PC-3 (cell line): ENCODE measurements around the gene C10orf71. TPM values are rescaled to one million over a fixed set of nuclear protein-coding genes. Genes with fewer than 3 reads are reported as not detected.
A peak's percentile ranks its signal among the peaks of the same experiment; 100 is the strongest.

Experiments used
- ATAC-seq: fragments of 200-7000 bp; cut with Tn5 transposase; 2 replicates; pipeline ENCODE4 v1.9.1; 2020; ENCODE audit warnings: mild to moderate bottlenecking, moderate library complexity
- BruUV-seq: library from RNA; stranded (reverse); fragments of 400-500 nt; replicated peaks from 2 replicates; lab custom pipeline; 2021; lab: Mats Ljungman, UMichigan
- CTCF ChIA-PET: fragments of 300-600 bp; sonication (Branson Sonifier 250); formaldehyde crosslinking; loops from one replicate; lab custom pipeline; 2022; ENCODE audit warnings: antibody characterized with exemption; lab: Charles Lee
- POLR2A ChIA-PET: fragments of 300-600 bp; sonication (Branson Sonifier 250); formaldehyde crosslinking; loops from one replicate; lab custom pipeline; 2022; ENCODE audit warnings: antibody characterized with exemption; ENCODE audit not compliant: unreplicated experiment; lab: Charles Lee
- DNase-seq: peaks from one replicate; pipeline ENCODE4 v3.0.0-alpha.2; 2015
- H2AFZ ChIP-seq: fragments of 300-600 bp; sonication (generic); 2 replicates; pipeline ENCODE4 v1.6.0; 2016; ENCODE audit warnings: antibody characterized with exemption, low read length
- H3F3A ChIP-seq: fragments of 300-600 bp; sonication (generic); one replicate; pipeline ENCODE4 v1.6.0; 2017; ENCODE audit warnings: antibody characterized with exemption, low read length, control low read depth, mild to moderate bottlenecking; ENCODE audit not compliant: unreplicated experiment
- H3K27ac ChIP-seq: fragments of 300-600 bp; sonication (generic); 2 replicates; pipeline ENCODE4 v1.5.1; 2016; ENCODE audit warnings: mild to moderate bottlenecking, low read length
- H3K27me3 ChIP-seq: fragments of 300-600 bp; sonication (generic); 2 replicates; pipeline ENCODE4 v1.6.1; 2016; ENCODE audit warnings: low read length, mixed read lengths
- H3K36me3 ChIP-seq: fragments of 300-600 bp; sonication (generic); 2 replicates; pipeline ENCODE4 v1.6.1; 2016; ENCODE audit warnings: low read depth, mixed run types, low read length, mixed read lengths
- H3K4me1 ChIP-seq: fragments of 300-600 bp; sonication (generic); 2 replicates; pipeline ENCODE4 v1.5.1; 2016; ENCODE audit warnings: low read length; ENCODE audit not compliant: insufficient read depth
- H3K4me2 ChIP-seq: fragments of 300-600 bp; sonication (generic); 2 replicates; pipeline ENCODE4 v1.6.0; 2016; ENCODE audit warnings: low read length
- H3K4me3 ChIP-seq: fragments of 300-600 bp; sonication (generic); 2 replicates; pipeline ENCODE4 v1.5.1; 2016; ENCODE audit warnings: mild to moderate bottlenecking, low read length, mixed read lengths
- H3K79me2 ChIP-seq: fragments of 300-600 bp; sonication (generic); 2 replicates; pipeline ENCODE4 v1.6.1; 2017; ENCODE audit warnings: low read length, mixed read lengths
- H3K9ac ChIP-seq: fragments of 300-600 bp; sonication (generic); 2 replicates; pipeline ENCODE4 v1.6.0; 2016; ENCODE audit warnings: mild to moderate bottlenecking, low read length
- H3K9me2 ChIP-seq: fragments of 300-600 bp; sonication (generic); replicated peaks from 2 replicates; pipeline ENCODE4 v1.6.1; 2016; ENCODE audit warnings: mixed run types, low read length, mixed read lengths
- H3K9me3 ChIP-seq: fragments of 300-600 bp; sonication (generic); 2 replicates; pipeline ENCODE4 v1.6.1; 2016; ENCODE audit warnings: low read length, mixed read lengths
- H4K20me1 ChIP-seq: fragments of 300-600 bp; sonication (generic); 2 replicates; pipeline ENCODE4 v1.6.1; 2016; ENCODE audit warnings: low read length, mixed read lengths
- CTCF ChIP-seq: fragments of 300-600 bp; sonication (generic); conservative IDR thresholded peaks from 2 replicates; pipeline ENCODE4 v1.5.1; 2017; ENCODE audit warnings: antibody characterized with exemption, low read depth, mild to moderate bottlenecking, low read length
- EZH2 ChIP-seq: fragments of 300-600 bp; sonication (generic); IDR thresholded peaks from one replicate; pipeline ENCODE4 v1.6.1; 2017; ENCODE audit warnings: antibody characterized with exemption, mild to moderate bottlenecking, low read length; ENCODE audit not compliant: unreplicated experiment
- EZH2phosphoT487 ChIP-seq: fragments of 300-600 bp; sonication (generic); IDR thresholded peaks from 2 replicates; pipeline ENCODE4 v1.6.1; 2018; ENCODE audit warnings: mild to moderate bottlenecking, antibody characterized with exemption, low read length, borderline replicate concordance
- intact Hi-C: fragments of 100-400 bp; cut with micrococcal nuclease; formaldehyde crosslinking; loops from 2 replicates; pipeline ENCODE4 v1.9.0; 2023
- total RNA-seq: library from RNA; depleted of rRNA; stranded (reverse); fragments of >200 nt; gene quantifications from 2 replicates; pipeline ENCODE4 v1.2.3, GENCODE V29; 2014

Gene C10orf71
- total RNA-seq, 1 experiment from 2014 or later = not detected

- H3K9me2 ChIP-seq = no peaks in the 10 kb centered on the region
- H3K27ac ChIP-seq = no peak overlapping the region
- H3K9me3 ChIP-seq = no peaks in the 10 kb centered on the region
- no peak overlapping the region for H3K4me2 ChIP-seq
- H3K4me3 ChIP-seq = no peak overlapping the region
- H2AFZ ChIP-seq = no peak overlapping the region
- intact Hi-C loops = no loop called here
- H3K4me1 ChIP-seq = 0 out of 2 replicates have a peak, but pooled peaks cover 6% of the 10 kb centered on the region
- POLR2A ChIA-PET = no interaction called here
- no TSS peak for BruUV-seq
- H3K27me3 ChIP-seq = peaks cover 41% of the 10 kb centered on the region
- CTCF ChIA-PET = no interaction called here
- H3K9ac ChIP-seq = no peak overlapping the region
- H3K36me3 ChIP-seq = no peaks in the 10 kb centered on the region
- 0 out of 2 replicates have a peak, but pooled peaks have one; percentile 30 for ATAC-seq
- no peaks in the 10 kb centered on the region for H4K20me1 ChIP-seq
- no peaks in the 10 kb centered on the region for H3K79me2 ChIP-seq
- H3F3A ChIP-seq = no peaks in the 10 kb centered on the region
- TF ChIP-seq CTCF = no peak
- no peak for TF ChIP-seq EZH2
- TF ChIP-seq EZH2phosphoT487 = no peak
- peak; percentile 44 for DNase-seq
Observed at GRCh38 chr10:49359349-49360270, 60.6 kb downstream of the C10orf71 start.

- BruUV-seq = no TSS peak
- no peak for TF ChIP-seq EZH2
- TF ChIP-seq CTCF = no peak
- TF ChIP-seq EZH2phosphoT487 = no peak
- ATAC-seq = no peak
- H3K27me3 ChIP-seq = peaks cover 47% of the 10 kb centered on the region
- no peak overlapping the region for H2AFZ ChIP-seq
- no peak for DNase-seq
- 0 out of 2 replicates have a peak, but pooled peaks cover 6% of the 10 kb centered on the region for H3K4me1 ChIP-seq
- no peak overlapping the region for H3K9ac ChIP-seq
- H3F3A ChIP-seq = no peaks in the 10 kb centered on the region
- H3K9me2 ChIP-seq = no peaks in the 10 kb centered on the region
- CTCF ChIA-PET = no interaction called here
- POLR2A ChIA-PET = no interaction called here
- no peaks in the 10 kb centered on the region for H3K79me2 ChIP-seq
- H4K20me1 ChIP-seq = no peaks in the 10 kb centered on the region
- H3K4me2 ChIP-seq = no peak overlapping the region
- no peak overlapping the region for H3K27ac ChIP-seq
- H3K9me3 ChIP-seq = no peaks in the 10 kb centered on the region
- no peaks in the 10 kb centered on the region for H3K36me3 ChIP-seq
- intact Hi-C loops = no loop called here
- no peak overlapping the region for H3K4me3 ChIP-seq
Observed at GRCh38 chr10:49360271-49361177, 61.6 kb downstream of the C10orf71 start.
